ENCODE measurements around the gene PRKCQ.
A peak's percentile ranks its signal among the peaks of the same experiment; 100 is the strongest.

PRKCQ gene

DNA sequence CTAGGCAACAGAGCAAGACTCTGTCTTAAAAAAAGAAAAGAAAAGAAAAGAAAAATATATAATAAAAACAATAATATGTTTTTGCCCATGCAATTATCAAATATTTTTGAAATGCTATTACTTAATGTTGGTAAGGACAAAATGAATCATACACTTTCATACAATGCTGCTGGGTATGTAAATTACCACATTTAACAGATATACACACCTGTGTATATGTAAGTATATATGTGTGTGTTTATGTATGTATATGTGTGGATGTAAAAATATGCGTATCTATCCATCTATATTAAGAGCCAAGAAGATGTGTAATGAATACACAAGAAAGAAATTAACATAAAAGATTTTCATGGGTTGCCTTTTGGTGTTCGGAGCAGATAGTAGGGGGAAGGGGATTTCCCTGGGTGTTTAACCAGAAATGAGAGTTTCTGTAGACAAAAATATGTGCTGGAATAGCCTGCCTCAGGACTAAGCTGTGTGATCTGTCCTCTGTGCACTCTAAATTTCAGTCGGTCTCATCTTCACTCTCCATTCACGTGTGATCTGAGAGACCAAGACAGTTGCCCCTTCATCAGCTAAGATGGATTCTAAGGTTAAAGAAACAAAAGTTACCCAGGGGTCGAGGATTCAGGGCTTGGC lies 61.2 kb downstream of the PRKCQ start:
- no peak for DNase-seq

DNA sequence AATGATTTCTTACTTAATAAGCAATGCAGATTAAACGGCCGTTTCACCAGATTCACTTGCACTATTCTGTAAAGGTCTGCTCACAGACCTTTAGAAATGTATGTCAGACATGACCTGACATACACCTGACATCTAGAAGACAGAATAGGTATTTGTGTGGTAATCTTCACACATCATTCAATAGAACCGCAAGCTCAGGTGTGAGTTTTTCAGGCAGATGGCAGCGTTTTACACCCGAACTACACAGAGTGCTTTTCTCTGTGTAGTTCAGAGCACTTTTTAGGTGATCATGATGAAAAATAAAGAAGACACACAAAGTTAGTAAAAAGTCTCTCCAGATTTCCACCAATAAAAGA lies 63.2 kb downstream of the PRKCQ start:
- DNase-seq, result peak; percentile 44

DNA sequence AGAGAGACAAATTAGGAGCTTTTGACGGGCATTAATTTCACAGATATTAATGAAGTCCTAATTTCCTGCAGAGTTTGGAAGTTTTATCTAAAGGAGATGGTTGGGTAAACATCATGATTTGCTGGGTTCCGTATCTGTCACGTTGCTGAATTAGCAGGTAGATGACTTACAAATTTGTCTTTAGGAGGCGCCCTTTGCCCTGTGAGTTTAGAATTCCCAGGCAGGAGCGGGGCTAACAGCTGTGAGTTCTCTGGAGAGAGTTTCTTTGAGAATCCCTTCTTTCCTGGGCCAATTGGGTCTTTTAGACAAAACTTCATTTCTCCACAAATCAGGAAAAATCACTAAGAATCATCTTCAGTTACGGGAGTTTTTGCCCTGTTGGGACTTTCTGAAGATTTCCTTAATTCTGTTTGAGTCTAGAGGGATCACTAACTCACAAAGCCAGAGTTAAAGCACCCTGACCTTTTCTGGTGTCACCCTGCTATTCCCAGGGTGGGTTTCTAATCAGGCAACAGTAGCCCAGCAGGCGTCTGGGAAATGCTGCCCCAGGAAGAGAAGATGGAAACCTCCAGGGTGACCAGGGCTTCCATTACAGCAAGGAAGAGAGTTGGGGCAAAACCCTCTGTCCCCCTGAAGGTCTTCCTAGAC lies 63.7 kb downstream of the PRKCQ start:
- peak; percentile 23 for DNase-seq

DNA sequence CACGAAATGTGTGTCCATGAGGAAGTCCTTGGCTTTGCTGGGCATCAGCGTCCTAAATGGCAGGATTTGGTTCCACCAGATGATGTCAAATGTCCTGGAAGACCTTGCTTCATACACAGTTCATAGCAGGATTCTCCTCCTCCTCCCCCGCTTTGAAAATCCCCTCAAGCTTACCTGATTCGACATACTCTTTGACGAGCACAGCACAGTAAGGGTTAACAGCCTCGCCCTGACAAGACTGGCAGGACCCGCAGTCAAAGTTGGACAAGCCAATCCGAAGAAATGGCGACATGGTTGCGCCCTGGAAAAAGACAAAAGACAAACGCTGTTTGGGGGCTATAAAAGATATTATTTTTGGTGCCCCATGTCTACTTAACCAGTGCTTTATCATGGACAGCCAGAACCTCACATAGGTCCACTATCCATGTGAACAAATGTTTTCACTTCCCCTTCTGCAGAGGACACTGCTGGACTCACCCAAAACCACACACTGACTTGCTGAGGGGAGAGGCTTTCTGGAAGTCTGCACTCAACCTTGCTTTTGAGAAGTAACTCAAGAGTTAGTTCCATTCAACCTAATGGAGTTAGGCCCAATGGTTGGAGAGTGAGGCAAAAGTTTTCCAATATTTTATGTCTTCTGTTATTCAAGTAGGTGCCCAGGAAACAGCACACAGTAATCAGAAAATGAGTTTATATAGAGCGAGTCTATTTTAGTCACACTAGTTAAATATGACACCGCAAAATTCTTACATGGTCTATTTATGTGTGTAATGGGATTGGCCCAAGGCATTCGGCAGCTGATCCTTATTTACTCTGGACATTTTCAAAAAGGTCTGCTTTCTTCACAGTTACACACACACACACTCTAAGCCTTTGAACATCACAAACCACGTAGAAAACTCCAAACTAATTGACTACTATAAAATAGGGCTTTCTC lies 65.0 kb downstream of the PRKCQ start:
- no peak for DNase-seq

DNA sequence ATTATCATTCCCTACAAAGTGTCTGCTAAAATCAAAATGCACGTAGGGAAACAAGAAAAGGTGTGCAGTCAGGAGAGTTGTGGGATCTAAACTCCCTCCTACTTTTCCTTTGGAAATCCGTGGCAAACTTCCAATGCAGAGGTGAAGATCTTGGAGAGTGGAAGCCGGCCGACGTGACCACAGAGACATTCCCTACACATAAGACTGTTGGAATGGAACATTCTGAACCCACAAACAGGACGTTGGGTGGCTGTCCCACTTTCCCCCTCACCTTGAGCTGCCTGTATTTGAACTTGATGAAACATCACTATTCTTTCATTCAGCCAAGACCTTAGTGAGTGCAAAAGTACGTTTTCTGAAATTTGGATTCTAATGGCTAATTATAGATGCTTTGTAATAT lies 65.9 kb downstream of the PRKCQ start:
- no peak for DNase-seq

DNA sequence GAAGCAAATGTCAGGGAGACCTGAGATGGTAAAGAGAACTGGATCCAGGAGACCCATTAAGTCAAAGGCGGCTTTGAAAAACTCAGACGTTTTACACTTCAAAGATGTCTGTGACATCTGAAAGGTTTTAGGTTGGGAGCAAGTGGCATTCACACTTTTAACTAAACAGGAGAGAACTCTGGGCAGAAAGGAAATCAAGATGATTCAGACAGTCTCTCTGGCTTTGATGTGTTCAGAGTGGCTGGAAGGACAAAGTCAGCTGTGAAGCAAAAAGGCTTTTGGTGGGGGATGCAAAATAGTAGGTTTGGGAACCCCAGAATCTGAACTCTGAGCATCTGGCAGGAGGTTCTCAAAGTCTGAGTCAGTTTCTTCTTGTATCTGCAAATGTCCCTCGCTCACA lies 66.6 kb downstream of the PRKCQ start:
- DNase-seq, result peak; percentile 60

DNA sequence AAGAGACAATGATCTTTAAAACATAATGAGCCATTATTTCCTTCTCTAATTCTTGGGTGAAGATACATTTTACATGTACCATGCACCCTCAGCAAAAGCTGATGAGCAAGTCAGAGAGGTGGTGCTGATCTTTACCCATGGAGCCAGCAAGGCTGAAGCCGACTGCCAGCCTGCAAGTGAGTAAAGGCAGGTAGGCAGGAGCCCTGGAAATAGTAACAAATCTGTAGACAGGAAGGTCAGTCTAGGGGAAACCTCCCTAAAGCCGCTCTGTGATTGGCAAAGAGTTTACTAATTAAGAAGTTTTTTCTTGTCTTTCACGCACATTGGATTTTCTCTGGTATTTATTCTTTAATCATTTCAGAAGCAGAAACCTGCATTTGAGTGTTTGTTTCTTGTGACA lies 67.9 kb downstream of the PRKCQ start:
- no peak for DNase-seq

DNA sequence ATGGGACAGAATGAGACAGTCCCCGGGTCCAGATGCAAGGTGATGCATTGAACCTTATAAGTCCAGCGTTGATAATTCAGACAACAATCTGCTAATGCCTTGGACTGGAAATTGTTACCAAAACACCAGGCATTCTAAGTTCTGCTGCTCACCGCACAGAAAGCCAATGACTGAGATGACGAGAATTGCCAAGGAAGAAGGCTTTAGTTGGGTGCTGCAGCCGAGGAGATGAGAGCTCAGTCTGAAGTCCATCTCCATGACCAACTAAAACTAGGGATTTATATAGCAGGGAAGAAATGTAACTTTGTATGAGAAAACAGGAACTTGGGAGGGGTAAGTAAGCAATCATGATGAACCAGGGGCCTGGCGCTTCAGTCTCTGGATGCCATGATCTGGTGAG lies 68.7 kb downstream of the PRKCQ start:
- DNase-seq, result no peak

DNA sequence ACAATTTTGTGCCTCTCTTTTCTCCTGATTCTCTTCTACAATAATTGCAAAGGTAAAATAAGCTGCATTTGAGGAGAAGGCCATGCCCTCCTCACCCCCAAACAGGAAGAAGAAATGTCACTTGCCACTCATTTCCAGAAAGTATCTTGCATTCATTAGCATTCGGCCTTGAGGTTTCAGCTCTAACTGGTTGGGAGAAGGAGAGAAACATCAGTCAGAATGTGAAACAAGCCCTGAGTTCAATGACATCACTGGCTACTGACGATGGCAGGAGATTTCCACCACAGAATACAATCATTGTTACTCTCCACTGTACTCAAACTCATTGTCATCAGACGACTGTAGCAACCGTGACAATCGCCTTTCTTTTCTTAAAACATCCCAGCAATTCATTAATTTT lies 72.8 kb downstream of the PRKCQ start:
- DNase-seq, result no peak

DNA sequence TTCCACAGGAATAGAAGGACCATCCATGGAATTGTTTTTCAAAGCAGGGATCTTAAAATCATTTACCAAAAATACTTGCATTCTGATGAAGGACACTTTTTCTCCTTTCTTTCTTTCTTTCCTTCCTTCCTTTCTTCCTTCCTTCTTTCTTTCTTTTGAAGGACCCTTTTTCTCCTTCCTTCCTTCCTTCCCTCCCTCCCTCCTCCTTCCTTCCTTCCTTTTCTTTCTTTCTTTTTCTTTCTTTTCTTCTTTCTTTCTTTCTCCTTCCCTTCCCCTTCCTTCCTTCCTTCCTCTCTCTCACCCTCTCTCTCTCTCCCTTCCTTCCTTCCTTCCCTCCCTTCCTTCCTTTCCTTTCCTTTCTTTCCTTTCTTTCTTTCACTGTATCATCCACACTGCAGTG lies 74.8 kb downstream of the PRKCQ start:
- no peak for DNase-seq

DNA sequence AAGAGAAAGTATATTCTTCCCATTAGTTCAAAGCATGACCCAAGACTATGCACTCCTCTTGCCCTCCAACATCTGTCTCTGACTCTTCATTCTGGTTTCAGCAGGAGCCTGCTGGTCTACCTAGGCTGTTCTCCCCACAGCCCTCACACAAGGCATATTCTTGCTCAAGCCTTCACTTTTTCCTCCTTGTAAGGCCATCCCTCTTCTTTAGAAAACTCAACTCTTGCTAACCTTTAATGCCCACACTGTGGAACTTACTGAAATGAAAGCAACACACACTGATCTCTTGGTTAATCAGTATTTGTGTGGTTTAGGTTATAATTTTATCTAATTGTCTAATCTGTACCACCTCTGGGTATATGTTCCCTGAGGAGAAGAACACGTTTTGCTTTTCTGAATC lies 75.8 kb downstream of the PRKCQ start:
- DNase-seq, result no peak

DNA sequence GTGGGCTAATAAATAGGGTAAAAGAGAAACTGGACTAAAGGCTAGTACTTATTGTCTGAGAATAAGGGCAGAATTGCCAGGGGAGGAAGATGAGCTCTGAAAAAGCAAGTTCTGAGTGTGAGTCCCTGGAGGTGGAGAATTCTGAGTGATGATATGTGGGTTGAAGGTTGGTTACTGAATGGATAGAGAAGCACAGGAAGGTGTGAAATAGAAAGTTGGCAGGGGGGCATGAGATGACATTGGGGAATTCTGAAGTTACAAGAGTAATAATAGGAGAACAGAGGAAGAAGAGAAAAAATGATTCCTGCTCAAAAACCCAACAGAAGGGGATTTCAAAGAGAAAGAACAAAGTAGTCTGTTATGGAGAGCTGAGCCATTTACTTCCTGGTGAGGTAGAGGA lies 76.9 kb downstream of the PRKCQ start:
- DNase-seq, result no peak

DNA sequence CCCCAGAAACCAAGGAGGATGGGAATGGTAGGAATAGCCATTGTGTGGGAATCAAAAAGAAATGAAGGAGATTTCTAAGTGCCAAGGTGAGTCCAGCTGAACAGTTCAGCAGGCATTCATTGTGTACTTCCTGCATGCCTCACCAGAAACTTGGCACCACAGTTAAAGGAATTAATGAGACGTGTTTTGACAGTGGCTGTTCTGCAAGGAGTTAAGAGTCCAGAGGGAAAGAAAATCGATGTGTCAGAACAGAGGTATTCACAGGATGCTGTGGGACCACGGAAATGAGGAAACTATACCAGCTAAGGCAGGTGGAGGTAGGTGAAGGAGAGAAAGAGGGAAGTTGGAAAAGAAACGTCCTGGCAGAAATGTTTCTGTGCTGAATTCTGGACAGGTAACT lies 78.1 kb downstream of the PRKCQ start:
- DNase-seq, result no peak

DNA sequence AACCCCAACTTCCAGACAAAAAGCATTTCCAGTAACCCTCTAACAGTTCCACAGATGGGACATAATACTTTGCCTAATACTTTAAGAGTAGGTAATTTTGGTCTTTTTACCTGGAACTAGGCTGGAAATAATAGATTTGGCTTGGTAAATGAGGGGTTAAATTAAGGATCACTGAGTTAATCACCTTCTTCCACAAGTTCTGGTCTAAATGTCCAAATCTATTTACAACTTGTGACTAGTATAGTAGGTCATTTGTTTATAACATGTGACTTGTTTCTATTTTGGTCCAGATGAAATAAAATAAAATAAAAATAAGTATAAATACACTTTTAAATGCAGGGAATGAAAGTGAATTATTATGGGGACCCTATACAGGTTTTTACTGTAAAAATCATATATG lies 80.1 kb downstream of the PRKCQ start:
- no peak for DNase-seq

DNA sequence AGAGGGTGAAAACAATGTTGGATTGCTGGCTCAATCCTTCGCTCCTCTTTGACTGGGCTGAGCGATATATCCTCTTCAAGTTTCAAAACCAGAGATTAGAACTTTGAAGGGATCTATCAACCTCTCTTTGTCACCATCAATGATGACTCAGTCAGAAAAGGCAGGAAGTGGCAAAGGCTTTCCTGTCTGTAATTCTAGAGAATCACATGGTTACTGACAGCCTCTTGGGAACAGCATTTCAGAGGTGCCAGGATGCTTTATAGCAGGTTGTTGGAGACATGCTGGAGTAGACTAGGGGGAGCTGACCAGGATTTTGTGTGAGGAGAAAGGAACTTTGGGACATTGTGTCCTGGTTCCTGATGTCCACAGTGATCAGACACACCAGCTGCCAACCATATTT lies 81.3 kb downstream of the PRKCQ start:
- peak; percentile 56 for DNase-seq

DNA sequence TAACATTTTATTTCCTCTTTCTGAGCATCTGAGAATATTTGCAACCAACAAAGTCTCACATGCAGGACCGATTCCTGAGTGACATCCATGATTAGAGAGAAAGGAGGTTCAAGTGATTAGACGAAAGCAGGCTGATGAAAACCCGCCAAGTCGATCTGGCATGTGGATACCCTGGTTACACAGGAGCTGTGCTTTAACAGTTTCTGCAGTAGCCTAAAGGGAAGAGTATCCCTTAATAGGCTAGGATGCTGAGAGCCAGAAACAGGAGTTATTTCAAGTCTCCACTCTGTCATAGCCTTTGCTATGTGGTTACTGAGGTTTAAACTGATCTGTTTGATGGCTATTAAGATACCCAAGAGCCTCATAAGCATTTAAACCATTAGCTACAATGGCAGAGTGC lies 82.5 kb downstream of the PRKCQ start:
- no peak for DNase-seq

DNA sequence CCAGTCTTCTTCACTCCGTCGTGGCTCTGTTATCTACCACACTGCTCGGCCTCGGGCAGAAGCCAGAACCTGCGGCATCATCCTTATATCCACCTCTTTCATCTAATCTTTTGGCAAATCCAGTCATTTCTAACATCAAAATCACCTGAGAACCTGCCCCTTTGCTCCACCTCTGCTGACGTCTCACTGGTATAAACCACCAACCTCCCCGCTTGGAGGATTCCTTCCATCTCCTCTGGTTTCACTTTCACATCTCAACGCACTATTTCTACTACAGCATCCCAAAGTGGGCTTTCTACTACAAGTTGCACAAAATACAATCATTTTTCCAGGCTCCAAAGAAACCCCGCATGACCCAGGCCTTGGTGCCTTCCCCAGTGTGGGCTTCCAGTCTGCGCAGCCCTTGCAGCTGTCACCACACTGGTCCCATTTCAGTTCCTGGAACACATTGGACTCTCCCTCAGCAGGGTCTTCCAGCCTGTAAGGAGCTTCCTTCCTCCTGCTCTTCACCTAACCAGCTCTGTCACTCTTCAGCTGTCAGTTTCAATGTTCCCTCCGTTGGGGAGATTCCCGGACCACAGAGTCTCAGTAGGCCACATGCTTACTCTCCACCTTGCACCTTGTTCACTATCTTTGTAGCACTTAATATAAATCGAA lies 85.0 kb downstream of the PRKCQ start:
- DNase-seq, result peak; percentile 76

DNA sequence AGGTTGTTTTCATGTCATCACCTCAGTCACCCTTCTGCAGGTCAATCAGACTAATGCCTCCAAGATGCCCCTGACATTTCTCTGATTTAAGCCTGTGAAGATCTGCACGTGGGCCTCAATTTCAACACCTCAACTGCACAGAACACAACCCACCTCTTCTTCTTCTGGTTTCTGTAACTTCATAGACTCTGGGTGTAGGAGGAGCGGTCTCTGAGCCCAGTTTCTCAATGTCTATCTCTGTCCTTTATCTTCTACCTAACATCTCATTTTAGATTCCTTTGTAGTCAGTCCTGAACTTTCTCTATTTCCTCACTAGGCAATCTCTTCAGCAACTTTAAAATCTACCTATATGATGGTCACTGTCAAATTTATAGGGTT lies 85.6 kb downstream of the PRKCQ start:
- DNase-seq, result no peak

DNA sequence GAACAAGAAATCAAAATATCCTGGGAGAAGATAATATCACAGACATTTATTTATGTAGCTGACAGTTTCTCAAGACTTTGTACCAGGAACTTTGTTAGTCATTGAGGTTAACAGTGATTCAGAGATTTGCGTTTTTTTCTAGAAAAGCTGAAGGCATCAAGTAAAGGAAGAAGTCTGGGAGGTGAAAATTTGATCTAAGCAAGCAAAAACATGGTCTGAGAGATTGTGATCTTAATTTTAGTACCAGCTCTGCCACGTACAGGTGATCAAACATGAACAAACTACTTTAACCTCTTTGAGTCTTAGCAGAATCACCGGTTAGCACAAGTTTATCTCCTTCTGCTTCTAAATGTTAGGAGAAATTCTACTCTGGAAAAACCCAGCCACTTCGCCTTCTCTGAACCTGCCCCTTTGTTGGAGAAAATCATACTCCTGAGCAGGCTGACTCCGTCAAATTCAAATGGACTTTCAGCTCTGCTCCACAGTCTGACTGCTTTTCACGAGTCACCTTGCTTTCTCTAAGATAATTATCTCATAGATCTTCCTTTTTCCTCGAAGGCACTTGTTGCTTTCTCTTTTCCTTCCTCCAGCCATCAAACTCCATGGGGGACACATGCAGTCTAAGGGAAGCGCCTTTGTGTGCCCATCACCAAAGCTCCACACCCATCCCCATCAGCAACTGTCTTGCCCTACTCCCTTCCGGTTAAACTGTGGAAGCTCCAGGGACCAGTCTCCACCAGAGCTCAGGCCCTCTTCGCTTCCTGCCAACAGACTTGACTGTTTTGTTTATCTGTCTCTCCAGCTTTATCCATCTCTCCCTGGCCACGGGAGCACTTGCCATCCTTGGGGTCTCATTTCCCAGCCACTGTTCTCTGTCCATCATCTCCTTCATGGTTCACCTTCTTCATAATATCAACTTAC lies 86.3 kb downstream of the PRKCQ start:
- DNase-seq, result peak; percentile 14

DNA sequence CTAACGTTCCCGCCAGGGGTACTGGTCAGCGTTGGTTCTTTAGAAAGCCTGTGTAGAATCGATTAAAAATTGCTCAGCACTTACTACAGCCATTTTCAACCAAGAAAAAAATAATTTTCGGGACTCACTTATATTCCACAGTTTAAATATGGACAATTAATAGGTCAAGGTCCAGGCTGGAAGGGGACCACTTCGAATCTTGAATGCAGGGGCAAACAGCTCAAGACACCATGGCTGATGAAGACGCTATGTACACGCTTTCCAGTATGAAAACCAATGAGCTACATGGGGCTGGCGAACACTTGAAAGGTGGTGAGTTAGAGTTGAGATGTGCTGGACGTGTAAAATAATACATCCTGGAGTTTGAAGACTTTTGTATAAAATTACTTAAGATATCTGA lies 87.2 kb downstream of the PRKCQ start:
- DNase-seq, result no peak

DNA sequence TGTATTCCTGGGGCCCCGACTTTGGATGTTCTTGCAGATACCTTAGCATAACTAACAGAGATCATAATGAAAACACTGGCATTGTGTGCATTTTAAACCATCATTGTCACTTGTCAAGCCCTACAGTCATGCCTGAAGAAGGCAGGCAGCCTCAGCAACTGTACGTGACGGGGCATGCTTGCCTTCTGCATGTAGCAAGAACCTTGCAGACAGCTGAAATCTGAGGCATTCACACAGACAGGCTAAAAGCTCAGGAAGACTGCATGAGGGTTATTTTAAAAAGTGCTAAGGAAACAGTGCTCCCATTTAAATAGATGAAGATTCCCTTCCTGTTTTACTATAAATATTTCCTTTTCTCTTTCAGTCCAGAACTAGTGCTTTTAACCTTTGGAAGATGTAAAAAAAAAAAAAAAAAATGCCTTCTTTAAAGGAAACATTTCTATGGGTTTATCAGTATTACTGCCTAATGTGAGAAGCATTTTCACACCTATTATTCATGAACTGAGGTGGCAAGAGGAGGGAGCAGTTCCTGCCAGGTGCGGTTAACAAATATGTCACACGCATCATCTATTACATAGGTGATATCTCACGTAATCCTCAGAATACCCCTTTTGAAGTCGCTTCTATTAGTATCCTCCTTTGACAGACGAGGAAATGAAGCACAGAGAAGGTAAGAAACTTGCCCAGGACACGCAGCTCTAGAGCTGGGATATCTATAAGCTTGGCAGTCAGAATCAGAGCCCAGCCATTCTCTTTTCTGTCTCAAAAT lies 88.1 kb downstream of the PRKCQ start:
- DNase-seq, result peak; percentile 38

DNA sequence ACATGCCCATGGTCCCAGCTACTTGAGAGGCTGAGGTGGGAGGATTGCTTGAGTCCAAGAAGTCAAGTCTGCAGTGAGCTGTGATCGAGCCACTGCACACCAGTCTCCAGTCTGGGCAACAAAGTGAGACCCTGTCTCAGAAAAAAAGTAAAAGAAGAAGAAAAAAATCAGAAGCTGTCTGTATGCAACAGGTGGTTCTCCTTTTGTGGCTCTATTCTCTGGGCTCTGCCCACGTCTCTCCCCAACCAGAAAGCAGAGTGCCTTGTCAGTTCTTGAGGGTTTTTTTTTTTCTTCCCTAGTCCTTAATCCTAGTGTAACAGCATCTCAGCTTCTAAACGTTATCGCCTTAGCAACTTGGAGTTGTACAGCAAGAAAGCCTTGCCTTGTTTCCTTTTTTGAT lies 89.5 kb downstream of the PRKCQ start:
- DNase-seq, result no peak
